ENCODE results near the gene C16orf92. TPM values are rescaled to one million over a fixed set of nuclear protein-coding genes. Genes with fewer than 3 reads are reported as not detected.
A peak's percentile ranks its signal among the peaks of the same experiment; 100 is the strongest.

The C16orf92 gene
- total and polyA plus RNA-seq, 2 of the 13 experiments (the other 11 are each of a cell fraction or from before 2014, with no cell fraction given) = not detected

- TF ChIP-seq MTERF4 (CRISPR knock-in tag; IDR thresholded peaks at IDR 0.05) (0 out of 2 replicates have a peak, but pooled peaks have one; percentile 12), FLYWCH1 (CRISPR knock-in tag; IDR thresholded peaks at IDR 0.05) (no peak), ZNF570 (CRISPR knock-in tag; IDR thresholded peaks at IDR 0.05; ENCODE audit: borderline replicate concordance) (no peak), ZC3H13 (CRISPR knock-in tag; IDR thresholded peaks at IDR 0.05) (peak; percentile 45), ZNF784 (CRISPR knock-in tag; IDR thresholded peaks at IDR 0.05; ENCODE audit: borderline replicate concordance) (0 out of 2 replicates have a peak, but pooled peaks have one; percentile 4), PRMT3 (CRISPR knock-in tag; IDR thresholded peaks at IDR 0.05; ENCODE audit: borderline replicate concordance, low read depth) (no peak; the same call in 1 of the 2 replicates), ZBTB40 (IDR thresholded peaks at IDR 0.05) (no peak), ZBTB40 (CRISPR knock-in tag; IDR thresholded peaks at IDR 0.05) (peak; percentile 53; the same call in 1 of the 2 replicates), ZMAT5 (CRISPR knock-in tag; IDR thresholded peaks at IDR 0.05; ENCODE audit: borderline replicate concordance, low read depth) (peak; percentile 91; the same call in 1 of the 2 replicates), BATF2 (CRISPR knock-in tag; IDR thresholded peaks at IDR 0.05) (no peak), ZBTB4 (CRISPR knock-in tag; IDR thresholded peaks at IDR 0.05; ENCODE audit: borderline replicate concordance) (peak; percentile 53; the same call in 1 of the 2 replicates)
Measured at GRCh38 chr16:30068750-30069610, 46.0 kb downstream of the C16orf92 start (continued).
